NK-92 treated with Interleukin-12 subunit alpha and Interleukin-12 subunit beta, amount 100 ng/mL, for 24 hours (cell line): ENCODE data around the gene RRBP1.
"Not testable (repeated sequence)": the region's sequence is repeated elsewhere in the genome, so short reads cannot be mapped to it uniquely, and the experiment has no call there.

ENCODE experiments used
- DNase-seq: peaks from one replicate; lab custom pipeline; 2025; lab: John Stamatoyannopoulos, UW

The RRBP1 gene

DNA sequence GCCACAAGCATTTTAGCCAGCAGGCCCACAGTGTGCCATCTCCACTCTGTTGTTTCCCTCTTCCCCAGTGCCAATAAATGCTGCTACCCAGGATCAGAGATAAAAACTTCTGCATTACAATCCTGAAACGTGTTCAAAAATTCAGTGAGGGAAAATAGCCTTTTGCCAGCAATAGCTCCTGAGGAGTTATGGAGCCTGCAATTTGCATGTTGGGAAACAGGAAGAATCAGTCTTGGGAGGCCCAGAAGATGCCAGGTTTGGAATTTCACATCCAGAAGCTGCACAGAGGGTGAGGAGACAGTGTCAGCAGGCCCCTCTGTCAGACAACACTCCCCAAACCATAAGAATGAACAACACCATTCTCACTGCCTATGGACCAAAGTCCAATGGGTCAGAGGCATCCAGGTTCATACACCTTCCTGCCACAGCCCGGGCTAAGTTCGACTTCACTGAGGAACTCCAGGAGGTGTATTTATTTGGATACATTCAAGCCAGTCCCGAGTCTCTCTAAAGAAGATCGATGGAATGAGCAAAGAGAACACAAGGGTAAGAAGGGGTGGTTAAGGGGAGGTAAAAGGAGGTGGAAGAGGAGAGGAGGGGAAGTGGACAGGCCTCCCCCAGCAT, 20.8 kb downstream of the RRBP1 start:
- DNase-seq: no peak

DNA sequence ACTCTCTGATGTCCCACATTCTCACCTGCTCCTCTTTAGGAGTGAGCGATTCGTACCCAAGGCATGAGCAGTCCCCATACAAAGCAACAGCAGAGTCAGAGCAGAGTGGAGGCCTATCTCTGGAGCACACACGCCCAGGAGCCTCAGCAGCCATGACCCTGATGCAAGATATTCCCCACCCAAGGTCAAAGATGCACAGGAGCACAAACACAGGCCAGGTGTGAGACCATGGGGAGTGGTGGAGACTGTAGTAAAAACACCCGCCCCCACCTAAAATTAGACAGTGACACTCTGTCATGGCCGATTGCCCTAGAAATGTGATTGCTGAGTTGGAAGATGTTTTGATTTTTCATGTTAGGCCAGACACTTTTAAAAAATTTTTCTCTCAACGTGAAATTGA, 21.4 kb downstream of the RRBP1 start:
- DNase-seq: no peak

DNA sequence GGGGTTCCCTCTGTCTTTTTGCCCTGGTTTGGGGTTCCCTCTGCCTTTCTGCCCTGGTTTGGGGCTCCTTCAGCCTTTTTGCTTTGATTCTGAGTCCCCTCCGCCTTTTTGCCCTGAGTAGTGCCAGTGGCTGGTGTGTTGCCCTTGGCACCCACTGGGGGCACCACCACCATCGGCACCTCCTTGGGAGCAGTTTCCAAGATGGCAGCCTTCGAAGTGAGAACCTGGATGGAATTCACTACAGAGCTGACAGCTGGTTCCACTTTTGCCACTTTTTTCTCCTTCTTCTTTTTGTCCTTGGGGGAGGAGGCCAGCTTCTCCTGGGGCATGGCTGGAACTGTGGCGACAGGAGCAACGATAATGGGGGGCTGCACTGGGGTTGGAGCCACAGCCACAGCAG, 22.2 kb downstream of the RRBP1 start:
- DNase-seq: no peak

DNA sequence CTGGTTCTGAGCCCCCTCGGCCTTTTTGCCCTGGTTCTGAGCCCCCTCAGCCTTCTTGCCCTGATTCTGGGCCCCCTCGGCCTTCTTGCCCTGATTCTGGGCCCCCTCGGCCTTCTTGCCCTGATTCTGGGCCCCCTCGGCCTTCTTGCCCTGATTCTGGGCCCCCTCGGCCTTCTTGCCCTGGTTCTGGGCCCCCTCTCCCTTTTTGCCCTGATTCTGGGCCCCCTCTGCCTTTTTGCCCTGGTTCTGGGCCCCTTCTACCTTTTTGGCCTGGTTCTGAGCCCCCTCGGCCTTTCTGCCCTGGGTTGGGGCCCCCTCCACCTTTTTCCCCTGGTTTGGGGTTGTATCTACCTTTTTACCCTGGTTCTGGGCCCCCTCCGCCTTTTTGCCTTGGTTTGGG, 22.7 kb downstream of the RRBP1 start:
- not testable (repeated sequence) for DNase-seq

DNA sequence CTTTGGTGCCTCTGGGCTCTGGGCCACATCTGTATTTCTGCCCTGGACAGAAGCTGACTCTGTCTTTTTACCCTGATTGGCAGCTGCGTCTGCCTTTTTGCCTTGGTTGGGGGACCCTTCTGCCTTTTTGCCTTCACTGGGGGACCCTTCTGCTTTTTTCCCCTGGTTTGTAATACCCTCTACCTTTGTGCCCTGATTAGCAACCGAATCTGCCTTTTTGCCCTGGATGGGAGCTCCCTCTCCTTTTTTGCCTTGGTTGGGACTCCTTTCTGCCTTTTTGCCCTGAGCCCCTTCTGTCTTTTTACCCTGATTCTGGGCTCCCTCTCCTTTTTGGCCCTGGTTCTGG, 23.4 kb downstream of the RRBP1 start:
- DNase-seq: no peak

DNA sequence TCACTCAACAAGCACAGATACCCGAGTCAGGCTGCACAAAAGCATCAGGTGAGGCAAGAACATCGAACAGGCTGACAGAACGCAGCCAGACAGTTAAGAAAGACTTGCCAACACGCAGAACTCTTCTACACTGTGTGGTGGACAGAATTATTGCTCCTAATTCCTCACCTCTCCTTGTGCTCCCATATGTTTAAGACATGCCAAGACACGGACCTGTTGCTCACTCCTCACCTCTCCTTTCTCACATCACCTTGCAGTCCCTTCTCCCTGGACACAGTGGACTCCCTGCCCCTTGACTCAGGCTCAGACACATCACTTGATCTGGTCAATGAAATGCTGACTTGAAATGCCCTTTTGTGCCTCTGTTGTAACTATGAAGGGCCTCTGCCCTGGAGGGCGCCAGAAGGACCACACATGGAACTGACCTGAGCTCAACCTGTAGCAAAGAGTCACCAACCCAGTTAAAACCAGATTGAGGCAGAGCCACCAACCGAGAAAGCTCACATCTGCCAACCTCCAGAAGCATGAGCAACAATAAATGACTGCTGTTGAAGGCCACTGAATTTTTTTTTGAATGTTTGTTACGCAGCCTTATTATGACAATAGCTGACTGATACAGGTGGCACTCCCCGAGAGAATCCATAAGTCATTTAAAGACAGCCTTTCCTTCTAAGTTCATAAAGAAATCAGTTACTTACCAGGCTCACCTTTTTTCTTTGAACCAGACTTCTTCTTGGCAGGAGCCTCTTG, 24.0 kb downstream of the RRBP1 start:
- DNase-seq: no peak

DNA sequence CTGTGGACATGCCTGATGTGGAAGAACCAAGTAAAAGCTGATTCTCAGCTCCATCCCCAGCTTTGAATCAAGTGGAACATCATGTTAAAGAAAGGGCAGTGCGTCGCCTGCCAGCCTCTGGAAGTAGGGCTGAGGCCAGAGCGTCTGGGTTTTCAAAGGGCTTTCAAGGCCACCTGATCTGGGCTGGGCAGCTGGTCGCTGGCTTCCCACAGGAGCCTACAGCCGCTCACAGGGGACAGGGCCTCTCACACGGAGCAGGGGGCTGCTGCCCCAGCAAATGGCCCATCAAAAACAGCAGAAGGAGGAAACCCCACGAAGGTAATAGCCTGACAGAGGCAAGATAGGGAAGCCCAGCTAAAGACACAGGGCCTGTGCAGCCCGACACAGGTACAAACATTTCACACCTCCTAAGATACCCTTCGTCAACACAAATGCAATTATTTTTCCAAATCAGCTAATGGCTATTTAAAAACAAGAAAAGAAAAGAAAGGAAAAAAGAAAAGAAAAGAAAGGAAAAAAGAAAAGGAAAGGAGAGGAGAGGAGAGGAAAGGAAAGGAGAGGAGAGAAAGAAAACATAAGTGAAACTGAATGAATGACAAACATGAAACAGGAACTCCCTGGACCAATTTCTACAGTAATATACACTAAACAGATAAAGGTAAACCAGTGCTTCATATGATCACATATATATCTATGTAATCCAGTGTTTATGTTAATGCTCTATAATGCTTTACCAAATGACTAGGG, 24.8 kb downstream of the RRBP1 start:
- no peak for DNase-seq

DNA sequence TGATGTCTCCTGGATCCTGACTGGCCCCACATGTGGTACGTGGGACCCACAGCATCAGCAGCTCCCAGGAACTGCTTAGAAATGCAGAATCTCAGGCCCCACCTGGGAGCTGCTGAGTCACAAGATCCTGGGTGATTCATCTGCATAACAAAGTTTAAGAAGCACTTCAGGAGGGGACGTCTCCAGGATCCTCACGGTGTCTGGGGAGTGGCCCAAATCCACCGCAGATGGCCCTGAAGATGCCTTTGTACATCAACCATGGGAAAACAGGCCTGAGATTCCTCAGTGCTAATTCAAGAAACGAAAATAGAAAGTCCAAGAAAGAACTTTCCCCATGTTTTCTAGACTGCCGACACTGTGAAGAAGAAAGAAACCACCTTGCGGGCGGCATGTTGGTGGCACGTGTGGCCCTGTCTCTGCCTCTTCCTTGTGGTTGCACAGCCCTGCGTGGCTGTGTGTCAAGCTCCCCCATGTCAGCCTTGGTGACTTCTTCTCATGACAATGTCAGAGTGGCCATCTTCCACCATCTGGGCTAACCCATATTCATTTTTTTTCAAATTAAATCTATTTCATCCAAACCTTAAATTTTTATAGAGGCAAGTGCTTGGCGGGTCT, 26.1 kb downstream of the RRBP1 start:
- DNase-seq: no peak

DNA sequence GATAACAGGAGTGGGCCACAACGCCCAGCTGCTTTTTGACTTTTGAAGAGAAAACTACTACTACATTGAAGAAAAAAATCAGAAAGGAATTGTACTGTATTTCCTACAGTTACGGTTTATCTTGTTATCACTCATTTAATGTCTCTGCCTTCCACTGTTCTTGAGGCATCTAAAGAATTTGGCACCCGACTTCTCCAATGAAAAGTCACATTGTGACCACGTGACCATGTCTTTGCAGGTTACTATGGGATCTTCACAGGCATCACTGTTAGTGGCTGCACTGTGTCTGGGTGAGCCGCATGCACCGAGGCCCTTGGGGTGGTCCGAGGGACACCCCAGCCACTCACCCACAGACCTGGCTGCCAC, 26.8 kb downstream of the RRBP1 start:
- DNase-seq: no peak

DNA sequence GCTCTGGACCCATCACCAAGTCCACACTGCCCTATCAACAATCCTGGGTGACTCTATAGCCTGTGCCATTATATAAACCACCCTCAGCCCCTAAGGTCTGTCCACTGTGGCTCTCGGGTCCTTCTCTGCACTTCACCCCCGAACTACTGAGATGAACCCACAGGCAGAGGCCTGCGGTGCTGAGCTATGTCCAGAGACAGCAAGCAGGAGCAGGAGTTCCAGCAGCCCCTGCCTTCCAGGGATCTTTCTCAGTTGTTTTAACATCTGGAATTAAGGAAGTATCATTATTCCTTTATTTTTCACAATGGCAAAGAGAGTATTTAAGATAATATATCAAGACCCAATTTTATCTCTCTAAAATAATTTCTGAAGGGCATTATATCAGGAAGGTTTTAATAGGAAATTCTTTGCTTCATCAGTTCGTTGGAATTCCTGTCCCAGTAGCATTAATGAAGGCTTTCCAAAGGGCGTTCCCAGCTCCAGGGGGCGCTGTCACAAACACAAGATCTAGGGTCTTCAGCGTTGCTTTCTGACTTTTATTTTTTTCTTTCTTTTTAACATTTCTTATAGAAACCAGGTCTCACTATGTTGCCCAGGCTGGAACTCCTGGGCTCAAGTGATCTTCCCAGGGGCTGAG, 27.3 kb downstream of the RRBP1 start:
- no peak for DNase-seq

DNA sequence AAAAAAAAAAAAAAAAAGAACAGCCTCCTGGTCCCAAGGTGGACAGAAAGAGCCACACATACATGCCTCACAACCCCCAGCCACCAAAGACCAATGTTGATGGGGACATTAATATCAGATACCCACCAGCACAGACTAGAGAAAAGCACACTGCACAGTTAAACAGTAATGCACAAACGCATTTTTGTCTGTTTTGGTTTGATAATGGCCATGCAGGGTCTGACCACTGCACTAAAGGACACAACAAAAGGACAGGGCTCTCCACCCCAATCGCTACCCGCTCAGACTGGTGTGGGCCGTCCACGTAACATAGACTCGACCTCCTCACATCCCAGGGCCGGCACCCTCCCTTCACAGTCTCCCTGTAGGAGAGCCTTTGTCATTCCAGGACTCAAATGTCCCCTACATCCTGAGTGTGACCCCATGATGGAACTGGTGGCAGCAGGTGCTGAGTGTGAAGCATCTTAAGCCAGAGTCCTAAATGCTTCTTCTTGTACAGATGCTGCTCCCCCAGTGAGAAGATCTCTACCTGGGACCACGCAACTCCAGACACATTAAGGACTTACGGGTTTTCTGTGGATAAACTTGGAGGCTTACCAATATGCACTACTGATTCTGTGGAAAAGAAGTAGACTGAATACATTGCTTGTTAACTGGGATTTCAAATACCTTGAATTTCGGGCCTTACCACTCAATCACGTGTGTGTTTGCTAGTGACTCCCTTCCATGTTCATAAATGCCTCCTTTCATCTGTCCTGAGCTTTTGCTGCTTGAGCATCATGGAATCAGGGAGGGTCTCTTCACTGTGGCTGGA, 28.0 kb downstream of the RRBP1 start:
- DNase-seq: no peak

DNA sequence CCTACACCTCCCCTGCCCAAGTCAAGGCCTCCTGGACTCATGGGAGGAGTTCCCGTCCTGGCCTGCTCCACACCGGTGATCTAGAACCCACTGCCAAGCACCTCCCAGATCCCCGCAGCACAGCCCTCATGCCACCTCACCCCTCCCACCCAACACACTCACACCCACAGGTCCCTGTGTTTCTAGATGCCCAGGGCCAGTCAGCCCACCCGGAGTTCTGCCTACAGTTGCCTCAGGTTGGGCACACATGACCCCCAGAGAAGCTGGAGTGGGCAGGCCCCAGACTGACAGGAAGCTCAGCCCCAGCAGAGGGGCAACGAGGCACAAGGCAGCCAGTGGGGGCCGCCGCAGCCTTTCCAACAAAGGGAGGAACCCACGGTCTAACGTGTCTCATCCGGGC, 29.6 kb downstream of the RRBP1 start:
- DNase-seq: no peak

DNA sequence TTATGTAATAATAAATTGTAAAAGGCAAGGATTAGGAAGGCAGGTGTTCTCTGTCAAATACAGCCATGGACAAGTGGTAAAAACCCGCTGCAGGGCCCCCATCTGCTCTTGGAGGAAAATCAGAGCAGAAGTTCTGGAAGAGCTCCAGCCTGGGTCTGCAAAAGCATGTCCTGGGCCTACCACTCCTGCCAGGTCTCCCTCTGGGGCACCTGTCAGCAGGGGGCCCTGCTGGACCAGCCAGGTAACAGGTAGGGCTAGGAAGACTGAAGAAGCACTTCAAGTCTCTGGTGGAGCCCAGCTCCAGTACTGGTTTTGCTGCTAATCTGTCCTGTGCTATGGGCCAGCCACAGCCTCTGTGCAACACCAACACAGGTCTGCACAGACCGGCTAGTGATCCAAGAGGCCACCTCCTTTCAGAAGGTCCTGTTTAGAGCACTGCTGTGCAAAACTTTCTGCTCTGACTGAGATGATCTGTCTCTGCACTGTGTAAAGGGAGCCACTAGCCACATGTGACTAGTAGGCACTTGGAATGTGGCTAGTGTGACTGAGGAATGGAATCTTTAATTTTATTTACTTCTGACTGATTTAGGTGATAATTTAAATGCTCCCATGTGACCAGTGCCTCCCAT, 30.2 kb downstream of the RRBP1 start:
- no peak for DNase-seq

DNA sequence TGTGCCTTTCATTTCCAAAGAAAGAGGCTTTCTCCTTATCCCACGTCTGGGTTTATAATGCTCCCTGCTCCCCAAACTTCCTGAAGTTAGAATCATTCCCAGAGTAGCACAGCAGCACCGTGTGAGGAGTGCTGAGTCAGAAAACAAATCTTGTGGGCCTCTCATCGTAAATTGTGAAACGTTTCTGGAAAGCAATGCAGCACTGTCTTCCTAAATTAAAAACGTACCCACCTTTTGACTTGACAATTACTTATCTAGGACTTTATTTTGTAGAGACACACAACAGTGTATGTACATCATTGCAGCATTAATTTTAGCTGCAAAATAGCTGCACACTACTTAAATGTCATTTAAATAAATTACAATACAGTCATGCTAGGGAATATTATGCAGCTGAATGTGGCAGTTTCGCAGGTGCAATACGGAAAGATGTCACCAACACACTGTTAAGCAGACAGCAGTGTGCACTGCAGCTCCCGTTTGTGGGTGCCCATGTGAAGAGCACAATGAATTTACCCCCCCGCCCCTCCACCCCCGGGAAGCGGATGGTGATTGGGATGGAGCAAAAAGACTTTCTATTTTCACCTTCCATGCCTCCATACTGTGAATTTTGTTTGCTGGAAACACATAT, 30.8 kb downstream of the RRBP1 start:
- DNase-seq: no peak

DNA sequence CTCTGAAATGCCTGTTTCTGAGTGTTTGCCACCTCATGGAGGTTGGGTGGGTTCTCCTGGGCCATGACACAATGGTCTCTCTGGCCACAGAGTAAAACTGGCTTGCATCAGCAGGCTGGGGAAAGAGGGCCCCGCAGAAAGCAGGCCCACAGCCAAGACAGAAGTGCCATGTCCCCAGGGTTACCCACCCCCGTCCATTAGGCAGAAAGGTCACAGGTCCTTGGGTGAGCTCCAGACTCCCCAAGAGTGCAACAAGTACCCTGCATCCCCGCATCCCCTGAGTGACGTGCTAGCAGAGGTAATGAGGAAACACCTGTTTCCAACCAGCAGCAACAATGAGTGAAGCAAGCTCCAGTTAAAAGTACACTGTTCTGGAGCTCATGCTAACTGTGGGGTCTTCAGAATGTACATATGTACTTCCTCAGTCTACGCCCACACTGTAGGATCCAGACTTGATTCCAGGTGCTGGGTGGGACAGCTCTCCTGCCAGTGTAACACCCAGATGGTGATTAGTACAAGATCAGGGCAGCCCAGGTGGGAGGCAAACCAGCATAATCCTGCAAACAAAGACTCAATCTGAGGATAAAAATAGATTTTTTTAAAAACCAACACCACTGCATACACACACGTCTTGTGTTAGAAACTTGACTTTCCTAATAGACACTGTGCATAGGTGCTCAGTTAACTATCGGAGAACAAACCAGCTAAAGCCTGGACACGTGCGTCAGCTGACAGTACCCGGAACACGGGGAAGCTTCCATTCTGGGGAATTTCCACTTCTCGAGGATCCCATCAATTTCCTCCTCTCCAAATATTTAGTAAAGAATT, 31.5 kb downstream of the RRBP1 start:
- no peak for DNase-seq

DNA sequence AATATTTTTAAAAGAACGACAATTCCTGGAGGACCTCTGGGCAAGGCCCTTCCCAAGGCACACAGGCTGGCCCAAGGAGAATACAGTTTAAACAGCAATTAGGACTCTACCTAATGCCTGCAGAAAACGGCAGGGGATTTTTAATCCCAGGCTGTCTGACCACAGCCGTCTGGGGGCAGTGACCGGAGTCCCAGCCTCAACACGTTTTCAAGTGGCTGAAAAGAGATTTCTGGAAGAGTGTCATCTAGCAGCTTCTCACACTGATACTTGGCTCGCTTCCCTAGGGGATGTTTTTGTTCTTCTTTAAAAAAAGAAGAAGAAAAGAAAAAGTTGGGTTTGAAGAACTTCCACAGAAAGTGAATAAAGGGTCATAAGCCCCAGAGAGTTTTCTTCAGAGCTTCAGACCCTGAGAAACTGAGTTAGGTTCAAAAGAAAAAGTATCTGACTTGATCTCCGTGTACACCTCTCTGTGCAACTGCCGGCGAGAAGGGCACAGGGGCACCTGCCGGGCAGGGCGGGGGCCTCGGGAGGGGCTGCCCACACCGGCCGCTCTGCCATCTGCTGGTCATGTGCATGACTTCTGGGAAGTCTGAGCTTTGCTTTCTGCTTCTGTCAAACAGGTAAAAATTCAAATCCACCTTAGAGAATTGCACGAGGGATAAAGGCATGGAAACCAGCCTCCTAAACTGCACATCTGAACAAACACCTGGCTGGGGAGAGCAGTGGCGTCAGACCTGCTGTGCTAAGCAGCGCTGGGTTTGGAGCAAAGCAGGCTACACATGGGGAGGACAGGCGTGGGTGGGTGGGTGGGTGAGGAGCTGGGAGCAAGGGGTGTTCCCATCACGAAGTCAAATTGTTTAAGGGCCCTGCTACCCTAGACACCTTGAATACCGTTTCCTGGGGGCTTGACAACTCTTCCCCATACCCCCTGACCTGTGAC, 33.0 kb downstream of the RRBP1 start:
- DNase-seq: no peak

DNA sequence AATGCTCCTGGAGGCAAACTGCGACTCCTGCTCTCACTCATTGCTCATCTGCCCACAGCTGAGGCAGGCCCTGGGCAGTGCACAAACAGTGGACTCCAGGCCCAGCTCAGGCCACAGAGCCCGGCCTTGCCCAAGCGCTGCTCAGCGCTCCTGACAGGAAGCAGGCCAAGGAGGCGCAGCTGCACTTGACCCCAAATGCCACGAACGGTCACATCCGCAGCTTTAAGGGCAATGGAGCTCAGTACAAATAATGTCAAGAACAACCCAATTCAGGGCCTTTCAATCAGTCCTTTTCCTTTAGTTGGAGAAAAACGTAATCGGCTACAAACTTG, 33.8 kb downstream of the RRBP1 start:
- no peak for DNase-seq

DNA sequence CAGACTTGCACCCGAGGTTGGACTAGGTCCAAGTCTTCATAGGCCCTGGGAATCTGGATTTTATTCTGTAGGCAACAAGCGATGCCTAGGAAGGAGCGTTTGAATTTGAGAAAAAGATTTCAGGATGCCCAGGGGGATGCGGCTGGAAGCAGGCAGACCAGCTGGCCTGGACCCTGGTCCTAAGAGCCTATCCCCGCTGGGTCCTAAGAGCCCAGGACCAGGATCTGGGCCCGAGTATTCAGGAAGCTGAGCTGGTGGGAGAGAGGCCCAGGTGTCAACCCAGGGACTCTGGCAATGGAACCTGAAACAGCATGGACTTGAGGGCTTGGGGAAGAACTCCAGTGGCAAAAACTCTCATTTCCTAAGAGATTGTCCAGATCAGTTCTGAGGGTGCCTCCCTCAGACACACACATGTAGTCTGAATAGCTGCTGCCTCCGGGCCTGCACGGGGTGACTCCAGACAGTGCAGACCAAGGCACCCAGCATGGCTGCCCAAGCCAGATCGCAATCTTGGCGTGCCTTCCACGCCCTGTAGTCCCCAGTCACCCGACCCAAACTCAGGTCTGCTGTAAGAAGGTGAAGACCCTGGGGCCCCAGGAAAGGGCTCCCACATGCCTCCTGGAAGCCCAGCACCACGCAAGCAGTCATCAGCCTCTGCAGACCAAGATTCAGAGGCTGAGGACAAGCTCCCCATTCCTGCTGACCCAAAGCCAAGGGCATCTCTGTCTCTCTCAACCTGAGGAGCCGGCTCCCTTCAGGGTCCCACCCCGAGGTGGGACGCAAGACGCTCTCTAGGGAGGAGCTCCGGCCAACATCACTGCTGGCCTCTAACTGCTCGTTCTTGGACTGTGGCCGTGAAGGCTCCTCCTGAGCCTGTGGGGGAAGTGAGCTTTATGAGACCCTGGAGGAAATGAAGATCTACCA, 34.4 kb downstream of the RRBP1 start:
- DNase-seq: no peak
